H1 (cell line): ENCODE results near the gene NR4A1. TPM values are rescaled to one million over a fixed set of nuclear protein-coding genes. Genes with fewer than 3 reads are reported as not detected.

Experiments
- BCL11A ChIP-seq, 2 experiments: IDR thresholded peaks; one replicate each; pipeline ENCODE4 v1.6.1; 2011; ENCODE audit warnings: low read depth in 2 of 2, low read length in 2 of 2, mild to moderate bottlenecking in 2 of 2
- CBX5 ChIP-seq: fragments of 300-800, 300-1000 bp; sonication (generic); IDR thresholded peaks from 2 replicates; pipeline ENCODE4 v1.7.1; 2016; ENCODE audit warnings: antibody characterized with exemption, low read length, low read depth
- CHD1 ChIP-seq: IDR thresholded peaks from 2 replicates; pipeline ENCODE4 v1.6.1; 2012; ENCODE audit warnings: low read depth, low read length, improper control_type of control experiment
- CTCF ChIP-seq, 3 experiments: IDR thresholded peaks; 1 replicate in 2 of 3; 2 replicates in 1 of 3; pipeline versions ENCODE4 v1.5.1 to v1.6.1; 2011; ENCODE audit warnings: low read length in 3 of 3, mild to moderate bottlenecking in 3 of 3, inconsistent platforms in 2 of 3, low read depth in 1 of 3, moderate library complexity in 1 of 3; ENCODE audit not compliant: insufficient read depth in 1 of 3; ENCODE audit errors: control extremely low read depth in 1 of 3
- EGR1 ChIP-seq: IDR thresholded peaks from 2 replicates; pipeline ENCODE4 v1.6.1; 2011; ENCODE audit warnings: low read depth, low read length, borderline replicate concordance
- FOSL1 ChIP-seq: IDR thresholded peaks from 2 replicates; pipeline ENCODE4 v1.6.1; 2011; ENCODE audit warnings: mild to moderate bottlenecking, low read depth, low read length, moderate library complexity; ENCODE audit not compliant: insufficient read depth
- HDAC6 ChIP-seq: IDR thresholded peaks from one replicate; pipeline ENCODE4 v1.7.1; 2012; ENCODE audit warnings: low read depth, mild to moderate bottlenecking, inconsistent platforms, low read length, moderate library complexity
- JUN ChIP-seq: IDR thresholded peaks from 2 replicates; pipeline ENCODE4 v1.6.1; 2011; ENCODE audit warnings: low read depth, mild to moderate bottlenecking, improper control_type of control experiment, low read length
- RBBP5 ChIP-seq: IDR thresholded peaks from 2 replicates; pipeline ENCODE4 v1.7.1; 2012; ENCODE audit warnings: low read depth, mild to moderate bottlenecking, inconsistent platforms, low read length, moderate library complexity, borderline replicate concordance
- RXRA ChIP-seq: IDR thresholded peaks from 2 replicates; pipeline ENCODE4 v1.6.1; 2011; ENCODE audit warnings: low read depth, mild to moderate bottlenecking, low read length, moderate library complexity; ENCODE audit not compliant: insufficient read depth
- SIX5 ChIP-seq: IDR thresholded peaks from 2 replicates; pipeline ENCODE4 v1.6.1; 2011; ENCODE audit warnings: mild to moderate bottlenecking, low read depth, low read length
- ZNF274 ChIP-seq: IDR thresholded peaks from 2 replicates; pipeline ENCODE4 v1.7.0; 2012; ENCODE audit warnings: low read length, borderline replicate concordance; ENCODE audit errors: extremely low read depth
- polyA plus RNA-seq, 7 experiments: library from polyadenylated mRNA; depleted of rRNA in 3 of 7; stranded (reverse) in 5 of 7; unstranded in 2 of 7; fragments of >200 nt in 5 of 7; fragments of 200-250 nt in 2 of 7; gene quantifications; 1 replicate in 5 of 7; 2 replicates in 1 of 7; 4 replicates in 1 of 7; pipeline versions ENCODE4 v1.2.1 to v1.2.3, GENCODE V29; 2011 to 2013; ENCODE audit warnings: missing spikeins in 2 of 7, mixed read lengths in 2 of 7
- total RNA-seq: library from RNA; stranded (reverse); fragmentation: NEBNext Ultra II Directional; extraction: Animal tissue kit (Norgen Biotek cat#: 25700); gene quantifications from 2 replicates; pipeline ENCODE4 v1.2.1, GENCODE V29; 2021

The NR4A1 gene
- total and polyA plus RNA-seq, 2 of the 8 experiments (the other 6 are each of a cell fraction or from before 2014, with no cell fraction given): 18.7 to 23.3 TPM

- TF ChIP-seq CHD1: no peak
- TF ChIP-seq FOSL1: no peak
- no peak for TF ChIP-seq BCL11A (IDR thresholded peaks at IDR 0.05; ENCODE audit: low read depth in 2 of 2, low read length in 2 of 2)
- no peak for TF ChIP-seq HDAC6
- no peak for TF ChIP-seq RBBP5
- no peak for TF ChIP-seq SIX5
- TF ChIP-seq RXRA: no peak
- TF ChIP-seq ZNF274: no peak
- no peak for TF ChIP-seq JUN
- TF ChIP-seq EGR1: no peak
- no peak for TF ChIP-seq CBX5
- TF ChIP-seq CTCF (IDR thresholded peaks at IDR 0.05; ENCODE audit: control extremely low read depth in 1 of 3, insufficient read depth in 1 of 3, low read depth in 1 of 3, low read length in 3 of 3): peak in 1 of 3 experiments; percentile 3; a peak in 1 of 4 replicates
Observed at GRCh38 chr12:52005903-52006703, 45.1 kb upstream of the NR4A1 start (continued).
